Sigmoid colon (tissue), 4 donors: Measurements from ENCODE around the gene ZG16.

ENCODE experiments used
- EP300 ChIP-seq, 4 donors: sonication (generic); formaldehyde crosslinking; IDR thresholded peaks; one replicate each; pipeline ENCODE4 v1.6.1; 2017; ENCODE audit warnings: antibody characterized with exemption in 4 of 4
- TF ChIP-seq, protein P1 (sequence below), 4 experiments: fragments of 450-650 bp in 3 of 4; fragments of 200-600 bp in 1 of 4; IDR thresholded peaks; one replicate each; pipeline ENCODE4 v1.5.1; 2016 to 2019; ENCODE audit warnings: antibody characterized with exemption in 4 of 4, mild to moderate bottlenecking in 3 of 4, moderate library complexity in 2 of 4

DNA sequence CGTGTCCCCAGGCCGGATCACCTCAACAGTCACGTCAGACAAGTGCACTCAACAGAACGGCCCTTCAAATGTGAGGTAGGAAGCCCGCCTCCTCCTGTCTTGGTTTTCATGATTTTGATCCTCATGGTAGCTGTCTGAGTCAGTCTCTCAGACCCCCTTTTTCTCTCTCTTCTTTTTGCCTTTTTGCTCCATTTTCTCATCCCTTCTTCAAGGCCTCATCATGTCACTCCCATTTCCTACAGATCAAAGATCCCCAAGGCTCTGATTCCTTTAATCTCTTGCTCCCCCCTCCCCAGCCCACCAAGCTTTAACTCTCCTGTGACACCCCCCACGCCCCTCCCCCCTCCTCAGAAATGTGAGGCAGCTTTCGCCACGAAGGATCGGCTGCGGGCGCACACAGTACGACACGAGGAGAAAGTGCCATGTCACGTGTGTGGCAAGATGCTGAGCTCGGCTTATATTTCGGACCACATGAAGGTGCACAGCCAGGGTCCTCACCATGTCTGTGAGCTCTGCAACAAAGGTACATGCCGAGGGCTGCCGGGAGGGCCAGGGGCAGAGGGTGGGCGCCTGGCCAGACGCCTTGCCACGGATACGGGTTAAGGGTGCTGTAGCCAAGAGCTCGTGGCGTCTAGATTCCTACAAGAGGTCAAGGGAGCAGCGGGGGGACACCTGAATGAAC is 30.3 kb downstream of the ZG16 start:
- TF ChIP-seq, protein P1, sequence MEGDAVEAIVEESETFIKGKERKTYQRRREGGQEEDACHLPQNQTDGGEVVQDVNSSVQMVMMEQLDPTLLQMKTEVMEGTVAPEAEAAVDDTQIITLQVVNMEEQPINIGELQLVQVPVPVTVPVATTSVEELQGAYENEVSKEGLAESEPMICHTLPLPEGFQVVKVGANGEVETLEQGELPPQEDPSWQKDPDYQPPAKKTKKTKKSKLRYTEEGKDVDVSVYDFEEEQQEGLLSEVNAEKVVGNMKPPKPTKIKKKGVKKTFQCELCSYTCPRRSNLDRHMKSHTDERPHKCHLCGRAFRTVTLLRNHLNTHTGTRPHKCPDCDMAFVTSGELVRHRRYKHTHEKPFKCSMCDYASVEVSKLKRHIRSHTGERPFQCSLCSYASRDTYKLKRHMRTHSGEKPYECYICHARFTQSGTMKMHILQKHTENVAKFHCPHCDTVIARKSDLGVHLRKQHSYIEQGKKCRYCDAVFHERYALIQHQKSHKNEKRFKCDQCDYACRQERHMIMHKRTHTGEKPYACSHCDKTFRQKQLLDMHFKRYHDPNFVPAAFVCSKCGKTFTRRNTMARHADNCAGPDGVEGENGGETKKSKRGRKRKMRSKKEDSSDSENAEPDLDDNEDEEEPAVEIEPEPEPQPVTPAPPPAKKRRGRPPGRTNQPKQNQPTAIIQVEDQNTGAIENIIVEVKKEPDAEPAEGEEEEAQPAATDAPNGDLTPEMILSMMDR (IDR thresholded peaks at IDR 0.05): no peak
- TF ChIP-seq EP300 (IDR thresholded peaks at IDR 0.05): no peak
